Parathyroid adenoma (tissue), 2 donors: Measurements from ENCODE around the gene NKX3-2.
A peak's percentile ranks its signal among the peaks of the same experiment; 100 is the strongest.

Source experiments
- H2AFZ ChIP-seq: fragments of 300-600 bp; sonication (generic); one replicate; pipeline ENCODE4 v1.7.0; 2017; ENCODE audit warnings: antibody characterized with exemption, mild to moderate bottlenecking
- H3K27ac ChIP-seq: fragments of 300-600 bp; sonication (generic); one replicate; pipeline ENCODE4 v1.7.0; 2017
- H3K27me3 ChIP-seq: fragments of 300-600 bp; sonication (generic); one replicate; pipeline ENCODE4 v1.7.0; 2017; ENCODE audit warnings: low read length; ENCODE audit not compliant: control insufficient read depth, insufficient read depth
- H3K36me3 ChIP-seq: fragments of 300-600 bp; sonication (generic); one replicate; pipeline ENCODE4 v1.7.0; 2017; ENCODE audit warnings: low read length; ENCODE audit not compliant: control insufficient read depth, insufficient read depth
- H3K4me1 ChIP-seq: fragments of 300-600 bp; sonication (generic); one replicate; pipeline ENCODE4 v1.7.0; 2017; ENCODE audit warnings: control low read depth
- H3K4me2 ChIP-seq: fragments of 300-600 bp; sonication (generic); one replicate; pipeline ENCODE4 v1.7.0; 2017; ENCODE audit warnings: low read length
- H3K4me3 ChIP-seq: fragments of 300-600 bp; sonication (generic); one replicate; pipeline ENCODE4 v1.7.0; 2017; ENCODE audit warnings: low read depth, low read length
- H3K79me2 ChIP-seq: fragments of 300-600 bp; sonication (generic); one replicate; pipeline ENCODE4 v1.7.0; 2017; ENCODE audit warnings: control low read depth
- H3K9ac ChIP-seq: fragments of 300-600 bp; sonication (generic); one replicate; pipeline ENCODE4 v1.7.0; 2017; ENCODE audit warnings: mild to moderate bottlenecking
- H3K9me3 ChIP-seq: fragments of 300-600 bp; sonication (generic); one replicate; pipeline ENCODE4 v1.7.0; 2017; ENCODE audit warnings: low read length; ENCODE audit not compliant: control insufficient read depth
- CTCF ChIP-seq: fragments of 300-600 bp; sonication (generic); IDR thresholded peaks from one replicate; pipeline ENCODE4 v1.7.0; 2017; ENCODE audit warnings: antibody characterized with exemption, mild to moderate bottlenecking
- donor health status: primary hyperparathyroidism.

Gene NKX3-2

GRCh38 chr4:13553081-13553480 lies 8.8 kb upstream of the NKX3-2 start:
- Histone ChIP-seq H2AFZ (no peak overlapping the region), H3K27me3 (no peaks in the 10 kb centered on the region), H3K9ac (no peak overlapping the region), H3K36me3 (no peaks in the 10 kb centered on the region), H3K79me2 (no peaks in the 10 kb centered on the region), H3K27ac (no peak overlapping the region), H3K4me3 (no peak overlapping the region), H3K9me3 (no peaks in the 10 kb centered on the region), H3K4me2 (no peak overlapping the region), H3K4me1 (no peaks in the 10 kb centered on the region)
- no peak for TF ChIP-seq CTCF

GRCh38 chr4:13548984-13549546 lies 4.8 kb upstream of the NKX3-2 start:
- no peaks in the 10 kb centered on the region for H3K4me1 ChIP-seq
- no peak overlapping the region for H3K4me3 ChIP-seq
- peak overlapping the region; percentile 62 for H2AFZ ChIP-seq
- peak overlapping the region; percentile 64 for H3K4me2 ChIP-seq
- H3K79me2 ChIP-seq = no peaks in the 10 kb centered on the region
- no peak overlapping the region for H3K27ac ChIP-seq
- H3K27me3 ChIP-seq = peaks cover 13% of the 10 kb centered on the region
- H3K9me3 ChIP-seq = no peaks in the 10 kb centered on the region
- TF ChIP-seq CTCF = peak; percentile 67
- no peak overlapping the region for H3K9ac ChIP-seq
- H3K36me3 ChIP-seq = no peaks in the 10 kb centered on the region

GRCh38 chr4:13548059-13548983 lies 4.0 kb upstream of the NKX3-2 start:
- Histone ChIP-seq H3K4me2 (peak overlapping the region; percentile 64), H3K27me3 (peaks cover 13% of the 10 kb centered on the region), H3K4me1 (no peaks in the 10 kb centered on the region), H3K36me3 (no peaks in the 10 kb centered on the region), H3K4me3 (no peak overlapping the region), H3K27ac (no peak overlapping the region), H3K9me3 (no peaks in the 10 kb centered on the region), H3K9ac (no peak overlapping the region), H2AFZ (no peak overlapping the region), H3K79me2 (no peaks in the 10 kb centered on the region)
- TF ChIP-seq CTCF = no peak

GRCh38 chr4:13547485-13548041 lies 3.3 kb upstream of the NKX3-2 start:
- peak overlapping the region; percentile 51 for H3K4me2 ChIP-seq
- H2AFZ ChIP-seq = peak overlapping the region; percentile 34
- H3K4me3 ChIP-seq = peak overlapping the region; percentile 39
- TF ChIP-seq CTCF = no peak
- H3K9me3 ChIP-seq = no peaks in the 10 kb centered on the region
- peaks cover 13% of the 10 kb centered on the region for H3K27me3 ChIP-seq
- H3K79me2 ChIP-seq = no peaks in the 10 kb centered on the region
- no peak overlapping the region for H3K9ac ChIP-seq
- H3K36me3 ChIP-seq = no peaks in the 10 kb centered on the region
- H3K4me1 ChIP-seq = no peaks in the 10 kb centered on the region
- no peak overlapping the region for H3K27ac ChIP-seq
